Sigmoid colon (tissue), 4 donors: ENCODE results near the gene ARHGAP6.

ENCODE experiments used
- POLR2A ChIP-seq, 2 donors: fragments of 450-650 bp; IDR thresholded peaks; one replicate each; pipeline ENCODE4 v1.6.1; 2016; ENCODE audit warnings: antibody characterized with exemption in 2 of 2, mild to moderate bottlenecking in 2 of 2, moderate library complexity in 2 of 2
- POLR2AphosphoS5 ChIP-seq, 4 donors: sonication (generic); formaldehyde crosslinking; IDR thresholded peaks; one replicate each; pipeline ENCODE4 v1.6.1; 2017; ENCODE audit warnings: antibody characterized with exemption in 4 of 4
- TF ChIP-seq, protein P1 (sequence below), 4 experiments: fragments of 450-650 bp in 3 of 4; fragments of 200-600 bp in 1 of 4; IDR thresholded peaks; one replicate each; pipeline ENCODE4 v1.5.1; 2016 to 2019; ENCODE audit warnings: antibody characterized with exemption in 4 of 4, mild to moderate bottlenecking in 3 of 4, moderate library complexity in 2 of 4

GRCh38 chrX:11591723-11592346 is 73.9 kb downstream of the ARHGAP6 start:
- TF ChIP-seq POLR2AphosphoS5 (IDR thresholded peaks at IDR 0.05) (no peak), POLR2A (IDR thresholded peaks at IDR 0.05) (no peak)
- TF ChIP-seq, protein P1, sequence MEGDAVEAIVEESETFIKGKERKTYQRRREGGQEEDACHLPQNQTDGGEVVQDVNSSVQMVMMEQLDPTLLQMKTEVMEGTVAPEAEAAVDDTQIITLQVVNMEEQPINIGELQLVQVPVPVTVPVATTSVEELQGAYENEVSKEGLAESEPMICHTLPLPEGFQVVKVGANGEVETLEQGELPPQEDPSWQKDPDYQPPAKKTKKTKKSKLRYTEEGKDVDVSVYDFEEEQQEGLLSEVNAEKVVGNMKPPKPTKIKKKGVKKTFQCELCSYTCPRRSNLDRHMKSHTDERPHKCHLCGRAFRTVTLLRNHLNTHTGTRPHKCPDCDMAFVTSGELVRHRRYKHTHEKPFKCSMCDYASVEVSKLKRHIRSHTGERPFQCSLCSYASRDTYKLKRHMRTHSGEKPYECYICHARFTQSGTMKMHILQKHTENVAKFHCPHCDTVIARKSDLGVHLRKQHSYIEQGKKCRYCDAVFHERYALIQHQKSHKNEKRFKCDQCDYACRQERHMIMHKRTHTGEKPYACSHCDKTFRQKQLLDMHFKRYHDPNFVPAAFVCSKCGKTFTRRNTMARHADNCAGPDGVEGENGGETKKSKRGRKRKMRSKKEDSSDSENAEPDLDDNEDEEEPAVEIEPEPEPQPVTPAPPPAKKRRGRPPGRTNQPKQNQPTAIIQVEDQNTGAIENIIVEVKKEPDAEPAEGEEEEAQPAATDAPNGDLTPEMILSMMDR (IDR thresholded peaks at IDR 0.05): no peak
